HG03342 (cell line): Measurements from ENCODE around the gene EREG.
"Not testable (repeated sequence)": the region's sequence is repeated elsewhere in the genome, so short reads cannot be mapped to it uniquely, and the experiment has no call there.

Experiments used
- ATAC-seq: cut with Tn5 transposase; IDR thresholded peaks from one replicate; pipeline ENCODE4 v1.9.1; 2021; ENCODE audit warnings: mild to moderate bottlenecking, moderate library complexity; ENCODE audit not compliant: unreplicated experiment

EREG gene

DNA sequence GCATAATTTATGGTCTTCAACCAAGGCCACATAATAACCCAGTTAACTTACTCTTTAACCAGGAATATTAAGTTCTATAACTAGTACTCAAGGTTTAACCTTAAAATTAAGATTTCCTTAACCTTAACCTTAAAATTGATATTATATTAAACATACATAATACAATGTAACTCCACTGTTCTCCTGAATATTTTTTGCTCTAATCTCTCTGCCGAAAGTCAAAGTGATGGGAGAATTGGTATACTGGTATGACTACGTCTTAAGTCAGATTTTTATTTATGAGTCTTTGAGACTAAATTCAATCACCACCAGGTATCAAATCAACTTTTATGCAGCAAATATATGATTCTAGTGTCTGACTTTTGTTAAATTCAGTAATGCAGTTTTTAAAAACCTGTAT lies 22.8 kb downstream of the EREG start:
- no peak for ATAC-seq

DNA sequence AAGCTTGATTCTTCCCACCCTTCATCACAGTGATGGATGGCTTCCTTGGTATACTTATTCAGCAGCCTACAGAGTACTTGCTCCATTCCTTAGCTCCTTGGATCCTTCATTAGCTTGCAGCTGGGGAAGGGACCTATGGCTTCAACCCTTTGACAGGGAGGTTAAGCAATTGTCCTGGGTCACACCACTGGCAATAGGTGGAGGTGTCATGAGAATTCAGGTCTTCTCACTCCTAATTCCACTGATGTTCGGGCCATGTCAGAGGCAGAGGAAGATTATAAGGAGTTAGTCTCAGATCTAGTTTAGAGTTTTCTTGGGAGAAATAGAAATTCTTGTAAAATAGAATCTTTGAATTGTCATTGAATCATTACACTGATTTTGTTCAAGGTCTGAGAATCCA lies 24.5 kb downstream of the EREG start:
- ATAC-seq, result no peak

DNA sequence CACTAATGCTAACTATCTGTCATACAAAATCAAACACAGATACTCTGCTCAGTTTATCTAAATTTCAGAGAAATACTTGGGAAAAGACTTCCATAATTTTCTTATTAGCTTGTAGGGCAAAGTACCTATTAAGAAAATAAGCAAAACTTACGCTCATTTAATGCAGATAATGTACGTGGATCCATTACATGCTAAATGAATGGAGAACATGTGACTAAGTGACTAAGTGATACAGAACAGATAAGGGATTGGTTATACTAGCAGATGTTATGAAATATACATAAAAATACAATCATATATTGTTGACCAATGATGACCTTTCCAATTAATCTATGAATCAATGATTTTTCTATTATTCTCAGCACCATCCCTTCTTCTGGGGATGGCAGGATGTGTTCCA lies 25.7 kb downstream of the EREG start:
- no peak for ATAC-seq

DNA sequence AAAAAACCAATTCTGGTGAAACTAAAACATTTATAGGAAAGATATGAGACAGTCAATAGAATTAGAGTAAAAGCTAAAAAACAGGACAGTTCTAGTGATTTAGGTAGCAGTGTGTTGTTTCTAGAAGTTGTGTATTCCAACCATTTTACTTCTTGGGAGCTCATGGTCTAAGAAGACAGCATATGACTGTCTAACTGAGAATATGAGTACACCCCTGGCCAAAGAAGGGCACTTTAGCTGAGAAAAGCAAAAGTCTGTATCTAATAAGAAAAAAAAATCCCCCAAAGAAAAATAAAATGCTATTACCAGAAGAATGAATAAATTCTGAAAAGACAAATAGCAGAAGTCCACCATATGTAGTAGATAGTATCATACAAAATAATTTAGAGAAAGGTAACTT lies 26.4 kb downstream of the EREG start:
- ATAC-seq, result no peak

DNA sequence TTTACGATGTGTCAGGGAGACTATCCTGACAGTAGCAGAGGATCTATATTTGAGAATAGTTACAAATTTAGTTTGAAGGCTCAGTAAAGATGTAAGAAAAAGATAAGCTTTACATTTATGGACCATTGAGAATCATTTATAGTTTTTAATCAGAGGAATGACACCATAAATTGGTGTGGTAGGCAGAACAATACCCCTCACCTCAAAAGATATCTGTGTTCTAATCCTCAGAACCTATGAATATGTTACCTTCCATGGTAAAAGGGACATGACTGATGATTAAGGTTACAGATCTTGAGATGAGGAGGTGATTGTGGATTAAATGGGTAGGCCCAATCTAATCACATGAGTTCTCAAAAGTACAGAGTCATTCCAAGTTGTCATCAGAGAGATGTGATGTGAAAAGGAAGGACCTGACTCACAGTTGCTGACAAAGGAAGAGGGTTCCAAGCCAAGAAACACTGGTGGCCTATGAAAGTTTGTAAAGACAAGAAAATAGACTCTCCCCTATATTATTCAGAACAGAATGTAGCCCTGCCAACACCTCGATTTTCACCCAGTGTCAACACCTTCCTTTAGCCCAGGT lies 27.0 kb downstream of the EREG start:
- no peak for ATAC-seq

DNA sequence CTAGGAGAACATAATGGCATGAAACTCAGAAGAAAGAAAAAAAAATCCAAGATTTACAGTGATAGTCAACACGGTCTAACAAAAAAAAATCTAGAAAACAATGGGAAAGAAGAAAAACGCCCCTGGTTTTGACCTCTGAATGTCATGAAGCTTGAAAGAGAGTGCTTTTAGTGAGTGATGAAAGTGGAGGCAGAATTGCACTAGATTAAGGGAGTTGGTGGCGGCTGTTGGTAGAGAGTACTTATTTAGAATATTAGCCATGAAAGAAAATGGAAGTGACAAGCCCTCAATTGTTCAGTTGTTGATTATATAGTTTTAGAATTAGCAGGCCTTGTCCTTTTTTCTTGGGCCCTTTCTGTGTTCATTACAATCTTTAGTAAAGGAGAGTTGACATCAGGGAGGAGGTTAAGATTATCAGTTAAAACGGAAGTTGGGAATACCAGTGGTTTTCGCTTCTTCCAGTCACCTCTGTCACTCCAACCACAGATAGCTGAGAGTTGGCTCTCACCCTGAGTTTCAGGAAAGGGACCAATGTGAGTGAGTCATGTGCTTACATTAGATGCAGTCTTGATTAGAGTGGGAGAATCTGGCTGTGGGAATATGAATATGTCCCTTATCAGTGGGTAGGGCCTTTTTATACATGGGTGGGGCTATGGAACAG lies 29.7 kb downstream of the EREG start:
- ATAC-seq, result no peak

DNA sequence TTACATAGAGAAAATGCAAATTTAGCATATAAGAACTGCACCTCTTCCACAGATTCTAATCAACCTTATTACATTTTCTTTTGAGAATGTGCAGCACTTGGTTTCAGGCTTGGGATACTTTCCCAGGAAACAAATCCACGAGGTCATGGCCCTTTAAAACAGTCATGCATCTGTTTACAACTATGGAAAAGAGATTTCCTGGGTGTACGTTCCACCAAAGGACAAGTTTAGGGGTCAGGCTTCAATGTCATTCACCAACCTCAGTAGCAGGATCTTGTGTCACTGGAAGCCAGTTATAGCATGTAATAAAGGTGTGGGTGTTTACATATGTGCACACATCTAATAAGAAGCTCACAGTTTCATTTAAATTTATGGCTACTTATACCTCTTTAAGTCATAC lies 30.7 kb downstream of the EREG start:
- ATAC-seq, result no peak

DNA sequence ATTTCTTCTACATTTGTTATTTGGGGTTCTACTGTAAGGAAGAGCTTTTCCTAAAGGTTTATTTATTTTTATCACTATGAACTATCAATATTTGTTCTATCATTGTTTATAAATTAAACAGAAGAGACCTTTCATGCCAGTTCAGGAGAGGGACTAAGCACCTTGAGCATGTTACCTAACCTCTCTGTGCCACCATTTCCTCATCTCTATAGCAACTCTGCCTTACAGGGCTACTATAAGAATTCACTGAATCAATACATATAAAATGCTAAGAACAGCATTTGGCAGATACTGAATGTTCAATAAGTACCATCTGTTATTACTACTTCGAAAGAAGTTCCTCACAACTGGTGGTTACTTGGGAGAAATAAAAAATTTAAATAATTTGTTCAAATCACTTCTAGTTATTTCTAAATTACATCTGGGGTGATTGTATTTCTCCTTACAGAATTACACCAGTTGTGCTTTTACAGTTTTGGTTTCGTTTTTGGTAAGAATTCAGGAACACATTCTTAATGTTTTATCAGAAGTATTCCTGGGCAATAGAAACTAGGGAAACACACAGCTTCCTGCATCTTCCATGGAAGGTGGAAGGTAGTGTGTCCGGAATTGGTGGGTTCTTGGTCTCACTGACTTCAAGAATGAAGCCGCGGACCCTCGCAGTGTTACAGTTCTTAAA lies 32.9 kb downstream of the EREG start:
- ATAC-seq, result peak; percentile 47

DNA sequence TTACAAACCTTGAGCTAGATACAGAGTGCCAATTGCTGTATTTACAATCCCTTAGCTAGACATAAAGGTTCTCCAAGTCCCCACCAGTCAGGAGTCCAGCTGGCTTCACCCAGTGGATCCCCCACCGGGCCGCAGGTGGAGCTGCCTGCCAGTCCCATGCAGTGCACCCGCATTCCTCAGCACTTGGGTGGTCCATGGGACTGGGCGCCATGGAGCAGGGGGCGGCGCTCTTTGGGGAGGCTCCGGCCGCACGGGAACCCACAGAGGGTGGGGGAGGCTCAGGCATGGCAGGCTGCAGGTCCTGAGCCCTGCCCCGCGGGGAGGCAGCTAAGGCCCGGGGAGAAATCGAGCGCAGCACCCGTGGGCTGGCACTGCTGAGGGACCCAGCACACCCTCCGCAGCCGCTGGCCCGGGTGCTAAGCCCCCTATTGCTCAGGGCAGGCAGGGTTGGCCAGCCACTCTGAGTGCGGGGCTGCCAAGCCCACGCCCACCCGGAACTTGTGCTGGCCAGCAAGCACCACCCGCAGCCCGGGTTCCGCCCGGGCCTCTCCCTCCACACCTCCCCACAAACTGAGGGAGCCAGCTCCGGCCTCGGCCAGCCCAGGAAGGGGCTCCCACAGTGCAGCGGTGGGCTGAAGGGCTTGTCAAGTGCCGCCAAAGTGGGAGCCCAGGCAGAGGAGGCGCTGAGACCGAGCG lies 34.1 kb downstream of the EREG start:
- not testable (repeated sequence) for ATAC-seq

DNA sequence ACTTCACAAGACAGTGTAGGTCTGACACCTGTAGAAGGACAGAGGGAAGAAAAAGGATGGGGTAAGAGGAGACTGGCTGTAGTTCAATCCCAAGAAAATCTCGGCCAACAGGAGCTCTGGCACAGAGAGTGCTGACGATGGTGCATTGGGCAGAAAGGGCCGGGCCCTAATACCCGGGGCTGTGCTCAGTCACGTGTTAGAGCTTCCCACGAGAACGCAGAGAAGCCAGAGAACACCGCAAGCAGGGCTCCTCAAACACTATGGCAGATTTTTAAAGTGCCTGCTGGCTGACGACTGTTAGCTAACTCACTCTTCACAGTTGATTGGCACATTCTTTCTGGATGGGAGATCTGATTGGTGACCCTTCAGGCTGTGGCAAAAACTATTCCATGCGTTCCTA lies 35.5 kb downstream of the EREG start:
- no peak for ATAC-seq

DNA sequence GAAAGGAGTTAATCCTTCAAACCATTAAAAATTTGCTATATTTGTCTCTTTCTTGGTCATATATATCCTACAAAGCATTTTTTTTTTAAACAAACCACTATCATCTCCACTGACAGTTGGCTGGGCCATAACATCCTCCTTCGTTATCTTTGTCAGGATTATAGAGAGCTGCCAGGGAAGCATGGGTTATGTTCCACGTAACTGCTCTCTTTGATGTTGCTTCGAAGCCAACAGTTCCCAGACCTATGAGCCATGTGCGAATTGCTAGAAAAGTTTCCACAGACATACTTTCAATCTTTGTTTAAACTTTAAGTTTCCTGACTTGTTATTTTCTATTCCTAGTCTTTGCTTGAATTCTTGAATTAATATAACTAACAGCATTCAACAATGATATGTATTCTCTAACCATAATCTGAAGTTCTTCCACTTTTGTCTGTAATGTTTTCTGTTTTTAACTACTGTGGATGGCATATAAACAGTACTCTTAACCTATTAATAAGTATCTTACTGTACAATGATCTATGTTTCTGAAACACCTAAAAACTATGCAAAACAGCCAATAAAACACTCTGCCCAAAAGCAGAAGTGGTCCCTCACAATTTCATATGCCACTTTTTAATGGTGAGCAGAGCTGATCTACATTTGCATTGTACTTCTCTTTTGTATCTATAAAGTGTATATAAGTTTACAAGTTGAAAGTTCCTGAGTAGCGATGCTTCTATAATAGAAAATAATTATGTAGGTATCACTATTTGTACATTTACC lies 37.9 kb downstream of the EREG start:
- peak; percentile 94 for ATAC-seq

DNA sequence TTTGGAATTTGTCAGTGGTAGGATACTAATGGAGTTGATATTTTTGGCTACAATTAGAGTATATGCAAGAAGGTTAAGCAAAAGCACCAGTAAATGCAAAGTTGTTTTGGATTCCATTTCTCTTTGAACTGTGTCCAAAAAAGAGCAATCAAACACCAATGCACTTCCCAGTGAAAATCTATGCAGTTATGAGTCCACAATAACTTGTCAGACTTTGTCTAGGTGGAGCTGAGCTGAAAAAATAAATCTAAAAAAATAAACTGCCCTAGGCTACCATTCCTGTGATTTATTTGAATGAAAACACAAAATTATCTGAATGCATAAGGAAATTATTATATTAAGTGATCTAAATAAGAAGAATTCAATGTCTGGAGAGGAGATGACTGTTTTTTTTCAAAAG lies 42.9 kb downstream of the EREG start:
- ATAC-seq, result no peak

DNA sequence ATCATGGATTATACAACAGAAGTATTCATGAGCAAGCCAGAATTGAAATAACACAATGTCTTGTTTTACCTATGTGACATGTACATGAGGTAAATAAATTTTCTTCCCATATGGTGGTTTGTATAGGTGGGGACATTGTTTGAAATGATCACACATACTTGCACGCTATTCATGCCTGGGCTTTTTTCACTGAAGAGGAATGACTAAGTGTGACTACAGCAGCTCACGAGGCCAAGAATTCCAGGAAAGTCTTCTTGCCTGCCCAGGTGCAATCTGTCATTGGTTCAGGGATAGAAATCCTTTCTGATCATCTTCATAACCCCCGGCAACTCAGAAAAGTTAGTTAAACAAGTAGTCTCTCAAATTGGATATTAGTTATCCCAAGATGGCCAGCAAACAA lies 43.7 kb downstream of the EREG start:
- no peak for ATAC-seq

DNA sequence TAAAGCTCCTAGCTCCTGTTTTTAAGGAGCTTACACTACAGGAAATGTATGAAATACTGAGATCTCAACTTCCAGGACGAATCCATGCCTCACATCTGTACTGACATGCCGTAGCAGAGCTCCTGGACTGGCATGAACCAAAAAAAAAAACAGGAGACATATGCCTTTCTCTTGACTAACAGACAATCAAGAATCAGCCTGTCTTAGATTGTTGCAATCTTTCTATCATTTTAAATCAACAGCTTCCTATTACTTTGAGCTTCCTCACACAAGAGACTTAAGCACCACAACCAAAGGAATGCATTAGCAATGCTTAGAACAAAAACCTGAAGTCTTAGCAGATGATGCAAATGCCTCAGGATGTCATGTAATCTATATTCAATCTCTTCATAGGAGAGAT lies 45.3 kb downstream of the EREG start:
- ATAC-seq, result no peak

DNA sequence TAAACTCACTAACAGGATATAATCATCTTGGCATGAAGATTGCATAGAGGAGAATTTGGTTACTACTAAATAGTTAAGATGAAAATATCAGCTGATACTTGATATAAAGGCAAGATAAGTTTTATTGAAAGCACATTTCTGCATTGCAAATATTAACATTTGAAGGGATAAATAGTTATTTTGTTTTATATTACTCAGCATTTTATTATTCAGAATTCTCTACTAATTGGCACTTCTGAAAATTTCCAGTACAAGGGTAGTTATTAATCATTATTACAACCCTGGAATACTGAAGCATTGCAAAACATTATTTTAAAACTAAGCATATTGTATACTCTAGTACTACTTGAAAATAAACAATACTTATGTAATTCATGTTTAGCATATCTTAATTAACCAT lies 47.3 kb downstream of the EREG start:
- no peak for ATAC-seq

DNA sequence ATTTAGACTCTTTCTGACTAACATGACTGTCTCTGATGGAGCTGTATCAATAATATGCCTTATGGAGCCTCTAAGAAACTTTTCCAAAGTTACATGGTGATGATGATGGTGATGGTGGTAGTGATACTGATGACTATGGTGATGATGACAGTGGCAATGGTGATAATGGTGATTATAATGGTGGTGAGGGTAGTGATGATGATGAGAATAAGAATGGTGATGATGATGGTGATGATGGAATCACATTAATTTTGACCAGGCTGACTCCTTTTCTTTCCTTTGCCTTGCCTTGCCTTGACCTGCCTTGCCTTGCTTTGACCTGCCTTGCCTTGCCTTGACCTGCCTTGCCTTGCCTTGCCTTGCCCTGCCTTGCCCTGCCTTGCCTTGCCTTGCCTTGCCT lies 48.3 kb downstream of the EREG start:
- no peak for ATAC-seq

DNA sequence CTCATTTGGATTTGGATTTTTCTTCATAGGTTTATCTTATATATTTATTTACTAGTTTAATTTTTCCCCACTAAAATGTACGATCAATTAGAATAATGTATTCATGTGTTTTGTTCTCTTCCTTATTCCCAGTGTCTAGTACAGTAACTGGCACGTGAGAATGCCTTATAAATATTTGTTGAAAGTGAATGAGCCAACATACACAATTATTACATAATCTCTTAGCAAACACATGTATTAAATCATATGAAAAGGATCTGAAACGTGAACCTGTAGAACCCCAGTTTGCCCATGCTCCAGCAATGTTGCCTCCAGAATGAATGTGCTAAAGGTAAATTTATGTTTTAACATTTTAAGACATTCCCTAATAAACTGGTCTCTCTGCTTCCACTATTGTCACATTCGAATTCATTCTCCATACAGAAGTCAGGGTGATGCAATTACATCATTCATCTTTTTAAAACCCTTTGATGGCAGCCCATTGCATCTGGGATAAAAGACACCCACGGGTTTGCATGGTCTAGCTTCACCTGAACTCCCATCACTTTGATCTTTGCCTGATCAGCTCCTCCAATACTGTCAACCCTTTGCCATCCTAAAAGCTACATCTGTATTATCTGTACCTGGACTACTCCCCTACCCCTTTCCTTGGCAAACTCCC lies 49.3 kb downstream of the EREG start:
- ATAC-seq, result no peak

DNA sequence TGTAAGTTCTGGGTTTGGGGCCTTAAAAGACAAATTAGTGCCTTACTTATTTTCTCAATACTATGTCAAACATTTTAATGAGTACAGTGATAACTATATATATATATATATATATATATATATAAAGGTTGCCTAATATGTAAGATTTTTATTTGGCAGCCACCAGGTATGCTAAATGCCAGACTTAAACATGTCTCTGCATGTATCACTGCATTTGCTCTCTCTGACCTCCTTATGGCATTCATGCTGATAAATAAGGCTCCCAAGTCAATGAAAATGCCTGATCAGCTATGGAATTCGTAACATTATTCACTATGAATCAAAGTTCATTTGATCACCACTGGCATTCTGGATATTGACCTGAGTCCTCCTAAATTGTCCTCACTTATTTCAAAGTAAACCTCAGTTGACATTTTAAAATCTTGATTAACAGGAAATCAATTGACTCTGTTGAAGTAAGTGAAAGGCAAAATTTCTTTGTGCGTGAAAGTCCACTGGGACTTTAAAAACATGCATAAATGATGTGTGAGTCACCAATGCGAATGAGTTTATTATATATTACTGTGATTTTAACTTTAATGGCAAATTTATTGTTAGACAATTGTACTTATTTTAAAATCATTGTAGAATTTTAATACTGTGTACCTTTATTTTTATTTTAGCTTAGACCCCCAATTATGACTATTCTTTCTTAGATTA lies 50.8 kb downstream of the EREG start:
- no peak for ATAC-seq

DNA sequence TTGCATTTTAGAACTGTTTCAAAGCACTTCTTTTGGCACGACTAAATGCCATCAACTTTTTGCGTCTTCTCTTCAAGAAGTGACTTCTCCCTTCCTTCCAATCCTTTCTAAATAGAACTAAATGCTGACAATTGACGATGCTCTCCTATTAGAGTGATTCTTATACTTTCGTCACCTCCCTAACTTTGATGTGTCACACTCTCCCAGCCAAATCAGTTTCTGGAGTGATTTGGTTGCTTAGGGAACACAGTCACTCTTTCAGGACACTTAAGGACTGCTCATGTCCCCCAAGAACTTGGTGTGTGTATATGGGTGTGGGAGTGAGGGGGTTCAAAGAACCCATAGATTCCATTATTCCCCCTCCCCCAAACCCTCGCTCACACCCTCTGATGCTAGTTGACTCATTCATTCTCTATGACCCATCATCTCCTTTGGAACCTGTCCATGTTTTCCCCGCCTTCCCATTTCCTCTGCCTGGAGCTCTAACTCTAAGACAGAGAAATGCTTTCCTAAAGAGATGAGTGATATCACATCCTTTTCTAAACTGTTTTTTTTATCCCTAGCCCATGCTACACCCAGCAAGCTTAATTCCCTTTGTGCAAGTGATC lies 53.2 kb downstream of the EREG start:
- ATAC-seq, result no peak

DNA sequence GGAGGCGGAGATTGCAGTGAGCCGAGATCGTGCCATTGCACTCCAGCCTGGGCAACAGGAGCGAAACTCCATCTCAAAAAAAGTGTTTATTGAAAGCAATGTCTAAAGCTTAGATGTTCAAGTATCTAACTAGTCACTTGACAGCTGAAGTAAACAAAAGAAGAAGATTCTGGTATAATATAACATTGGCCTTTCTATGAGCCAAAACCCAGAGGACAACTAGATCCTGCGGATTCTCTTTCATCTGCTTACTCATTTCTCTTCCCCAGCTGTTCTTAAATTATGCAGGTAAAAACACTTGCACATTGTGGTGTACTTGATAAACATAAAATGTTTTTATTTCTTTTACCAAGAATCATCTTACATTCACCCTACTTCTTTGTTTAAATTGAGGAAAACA lies 55.9 kb downstream of the EREG start:
- no peak for ATAC-seq
